Measurements from ENCODE around the gene SCAMP5.

Gene SCAMP5

DNA sequence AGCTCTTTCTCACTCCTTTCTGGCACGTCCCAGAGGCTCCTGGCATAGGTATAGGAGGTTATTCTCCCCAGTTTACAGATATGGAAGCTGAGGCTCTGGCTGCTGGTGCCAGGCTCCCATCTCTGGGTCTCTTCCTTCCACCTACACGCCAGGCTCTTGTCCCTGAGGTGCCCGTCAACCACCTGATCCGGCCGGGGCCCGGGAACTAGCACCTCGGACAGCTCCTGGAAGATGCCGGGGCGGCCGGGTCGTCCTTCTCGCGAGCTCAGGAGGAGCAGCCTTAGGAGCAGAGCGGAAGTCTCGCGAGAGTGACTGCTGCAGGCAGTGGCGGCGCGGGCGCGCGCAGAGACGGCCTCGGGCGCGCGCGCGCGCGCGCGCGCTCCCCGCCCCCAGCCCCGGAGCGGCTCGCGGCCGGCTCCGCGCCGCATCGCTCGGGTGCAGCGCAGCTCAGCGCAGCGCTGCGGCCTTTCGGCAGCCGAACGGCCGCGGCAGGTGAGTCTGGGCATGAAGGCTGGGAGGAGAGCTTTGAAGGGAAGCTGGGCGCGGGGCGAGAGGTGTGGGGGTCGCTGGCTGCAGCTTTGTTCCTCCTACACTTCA lies at the start of gene SCAMP5:
TSS of gene SCAMP5 (plus strand) at position 382 of the 597 bp plus-strand sequence. CDS start 16,277 bp downstream, outside the sequence.
- peak; percentile 99 for DNase-seq (ENCODE audit: low spot score)

GRCh38 chr15:74950078-74950908 lies 45.1 kb upstream of the SCAMP5 start:
- peak; percentile 75 for DNase-seq (ENCODE audit: low spot score)

DNA sequence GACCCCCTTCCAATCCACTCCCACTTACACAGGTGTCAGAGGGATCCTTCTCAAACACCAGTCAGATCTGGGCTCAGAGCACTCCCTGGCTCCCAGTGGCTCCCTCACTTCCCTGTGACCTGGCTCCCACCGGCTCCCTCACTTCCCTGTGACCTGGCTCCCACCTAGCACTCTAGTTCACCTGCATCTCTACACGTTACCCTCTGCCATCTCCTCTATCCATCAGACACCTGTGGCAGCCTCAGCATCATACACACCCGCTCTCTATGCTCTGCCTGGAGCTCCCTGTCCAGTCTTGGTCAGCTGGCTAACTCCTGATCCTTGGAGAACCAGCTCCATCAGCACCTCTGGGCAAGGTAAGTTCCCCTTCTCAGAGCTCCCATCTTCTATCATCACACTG lies 44.4 kb upstream of the SCAMP5 start:
- DNase-seq (ENCODE audit: low spot score), result no peak

DNA sequence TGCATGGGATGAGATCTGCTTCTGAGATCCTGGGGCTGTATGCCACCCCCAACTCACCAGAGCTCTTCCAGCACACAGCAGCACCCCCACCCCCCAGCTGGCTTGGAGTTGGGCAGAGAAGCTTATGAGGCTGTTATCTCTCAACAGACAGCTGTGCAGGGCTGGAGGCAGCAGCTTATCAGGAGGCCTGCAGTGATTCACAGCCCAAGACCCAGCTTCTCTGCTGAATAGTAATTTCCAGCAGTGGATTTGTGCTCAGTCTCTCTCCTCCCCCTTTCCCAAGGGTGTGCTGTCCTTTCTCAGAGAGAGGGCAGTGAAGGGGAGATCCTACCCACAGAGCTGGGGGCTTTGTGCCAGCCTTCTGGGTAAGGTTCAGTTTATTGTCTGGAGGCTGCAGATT lies 40.8 kb upstream of the SCAMP5 start:
- DNase-seq (ENCODE audit: low spot score), result peak; percentile 48

GRCh38 chr15:74955017-74955416 lies 40.3 kb upstream of the SCAMP5 start:
- no peak for DNase-seq (ENCODE audit: low spot score)

GRCh38 chr15:74955796-74956647 lies 39.3 kb upstream of the SCAMP5 start:
- DNase-seq (ENCODE audit: low spot score), result no peak

- peak; percentile 79 for DNase-seq (ENCODE audit: low spot score)
These were observed 38.5 kb upstream of the SCAMP5 start, which contains the start of gene RPP25 for GRCh38 chr15:74956648-74957475. Gene RPP25 (minus strand): TSS chr15:74956772. CDS start chr15:74956583, 189 bp downstream.

DNA sequence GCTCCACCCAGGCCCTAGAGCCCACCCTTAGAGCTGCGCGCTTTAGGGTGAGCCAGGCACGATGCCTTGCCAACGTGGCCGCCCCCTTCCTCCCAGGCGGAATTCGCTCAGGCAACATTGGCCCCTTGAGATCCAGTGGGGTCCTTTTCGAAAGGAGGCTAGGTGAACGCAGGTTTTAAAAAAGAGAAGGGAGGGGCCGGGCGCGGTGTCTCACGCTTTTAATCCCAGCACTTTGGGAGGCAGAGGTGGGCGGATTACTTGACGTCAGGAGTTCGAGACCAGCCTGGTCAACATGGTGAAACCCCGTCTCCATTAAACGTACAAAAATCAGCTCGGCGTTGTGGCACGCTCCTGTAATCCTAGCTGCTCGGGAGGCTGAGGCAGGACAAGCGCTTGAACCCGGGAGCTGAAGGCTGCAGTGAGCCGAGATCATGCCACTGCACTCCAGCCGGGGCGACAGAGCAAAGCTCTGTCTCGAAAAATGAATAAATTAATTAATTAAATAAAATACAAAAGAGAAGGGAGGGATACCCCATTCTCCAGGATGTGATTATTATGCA lies 37.8 kb upstream of the SCAMP5 start:
- DNase-seq (ENCODE audit: low spot score), result no peak

DNA sequence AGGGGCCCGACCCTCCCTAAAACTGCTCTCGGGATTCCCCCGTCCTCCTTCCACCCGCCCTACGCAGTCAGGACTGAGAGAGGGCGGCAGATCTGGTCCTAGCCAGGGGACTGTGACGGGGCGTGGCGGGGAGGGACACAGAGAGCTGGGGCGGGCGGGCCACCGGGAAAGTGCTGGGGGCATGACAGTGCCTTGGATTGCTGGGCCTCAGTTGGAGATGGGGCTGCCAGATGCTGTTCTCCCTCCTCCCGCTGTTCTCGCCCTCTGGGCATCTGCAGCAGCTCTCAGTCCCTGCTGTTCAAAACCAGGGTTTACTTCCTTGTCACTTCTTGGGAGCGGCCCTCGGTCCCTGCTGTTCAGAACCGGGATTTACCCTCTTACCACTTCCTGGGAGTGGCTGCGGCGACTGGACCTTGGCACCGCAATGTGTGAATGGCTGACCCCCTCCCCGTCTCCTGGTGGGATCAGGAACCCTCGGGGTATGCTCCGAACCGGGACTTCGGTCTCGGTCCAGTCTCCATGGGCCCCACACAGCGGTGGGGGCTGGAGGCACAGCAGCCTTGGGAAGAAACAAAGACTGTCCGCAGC lies 36.9 kb upstream of the SCAMP5 start:
- DNase-seq (ENCODE audit: low spot score), result peak; percentile 54

- DNase-seq (ENCODE audit: low spot score), result no peak
These were observed 36.3 kb upstream of the SCAMP5 start for GRCh38 chr15:74958908-74959585.

DNA sequence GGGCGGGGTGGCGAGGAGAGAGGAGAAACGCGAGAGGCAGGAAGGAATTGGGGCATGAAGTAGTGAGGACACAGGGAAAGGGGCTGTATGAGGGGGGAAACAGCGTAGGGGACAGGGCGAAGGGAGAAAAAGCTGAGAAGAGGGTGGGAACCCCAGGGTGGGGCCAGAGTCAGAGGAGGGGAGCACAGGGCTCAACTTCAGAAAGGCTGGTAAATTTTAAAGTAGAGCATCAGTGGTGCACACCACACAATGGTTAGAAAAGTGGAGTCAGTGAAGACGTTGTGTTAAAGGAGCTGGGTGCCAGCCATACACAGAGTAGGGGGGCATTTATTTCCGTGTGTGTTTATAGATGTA lies 35.8 kb upstream of the SCAMP5 start:
- DNase-seq (ENCODE audit: low spot score), result no peak

DNA sequence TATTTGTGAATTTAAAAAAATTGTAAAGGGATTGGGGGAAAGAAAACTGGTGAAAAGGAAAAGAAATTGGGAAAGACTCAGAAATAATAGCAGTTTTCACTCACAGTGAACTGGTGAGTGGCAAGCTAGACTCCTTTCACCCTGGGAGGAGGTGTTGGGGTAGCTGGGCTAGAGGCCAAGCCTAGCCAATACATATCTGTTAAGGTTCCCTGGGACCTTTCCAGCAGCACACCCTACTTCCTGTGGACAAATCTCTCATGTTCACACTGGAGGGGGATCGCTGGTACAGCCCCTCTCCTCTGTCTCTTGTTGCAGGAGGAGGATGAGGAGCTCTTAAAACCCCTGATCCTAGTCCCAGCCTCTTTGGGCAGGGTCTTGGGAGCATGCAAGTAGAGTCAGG lies 35.1 kb upstream of the SCAMP5 start:
- DNase-seq (ENCODE audit: low spot score), result no peak

GRCh38 chr15:74960995-74961588 lies 34.3 kb upstream of the SCAMP5 start:
- DNase-seq (ENCODE audit: low spot score), result no peak

GRCh38 chr15:74961616-74962015 lies 33.7 kb upstream of the SCAMP5 start:
- no peak for DNase-seq (ENCODE audit: low spot score)

DNA sequence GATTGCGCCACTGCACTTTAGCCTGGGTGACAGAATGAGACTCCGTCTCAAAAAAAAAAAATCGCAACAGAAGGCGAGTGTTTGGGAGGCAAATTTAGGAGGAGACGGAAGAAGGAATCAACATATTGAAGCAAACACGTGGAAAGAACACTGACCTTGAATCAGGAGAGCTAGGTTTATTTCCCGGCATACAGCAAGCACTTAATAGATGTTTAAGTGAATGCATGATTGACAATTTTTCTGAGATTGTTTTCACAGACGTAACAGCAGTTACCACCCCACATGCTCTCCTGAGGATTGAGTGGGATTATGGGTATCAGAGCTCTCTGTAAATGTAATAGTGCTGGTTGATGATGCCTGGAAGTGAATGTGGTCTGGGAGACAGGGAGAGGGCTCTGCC lies 33.1 kb upstream of the SCAMP5 start:
- DNase-seq (ENCODE audit: low spot score), result no peak

- no peak for DNase-seq (ENCODE audit: low spot score)
These were observed 32.7 kb upstream of the SCAMP5 start for GRCh38 chr15:74962671-74963070.

DNA sequence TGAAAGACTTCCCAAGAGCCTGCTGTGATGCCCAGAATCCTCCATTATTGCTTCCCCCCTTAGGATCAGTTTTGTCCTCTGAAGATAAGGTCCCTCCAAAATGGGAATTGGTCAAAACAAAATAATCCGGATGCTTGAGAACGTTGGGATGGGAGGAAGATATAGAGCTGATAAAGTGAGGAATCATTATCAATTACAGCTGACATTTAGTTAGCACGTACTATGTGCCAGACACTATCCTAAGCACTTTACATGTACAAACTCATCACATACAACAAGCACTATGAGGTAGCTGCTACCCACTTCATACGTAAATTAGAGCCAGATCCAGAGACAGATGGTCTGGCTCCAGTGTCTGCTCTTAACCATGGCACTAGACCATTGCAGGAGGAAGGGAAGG lies 32.1 kb upstream of the SCAMP5 start:
- no peak for DNase-seq (ENCODE audit: low spot score)

DNA sequence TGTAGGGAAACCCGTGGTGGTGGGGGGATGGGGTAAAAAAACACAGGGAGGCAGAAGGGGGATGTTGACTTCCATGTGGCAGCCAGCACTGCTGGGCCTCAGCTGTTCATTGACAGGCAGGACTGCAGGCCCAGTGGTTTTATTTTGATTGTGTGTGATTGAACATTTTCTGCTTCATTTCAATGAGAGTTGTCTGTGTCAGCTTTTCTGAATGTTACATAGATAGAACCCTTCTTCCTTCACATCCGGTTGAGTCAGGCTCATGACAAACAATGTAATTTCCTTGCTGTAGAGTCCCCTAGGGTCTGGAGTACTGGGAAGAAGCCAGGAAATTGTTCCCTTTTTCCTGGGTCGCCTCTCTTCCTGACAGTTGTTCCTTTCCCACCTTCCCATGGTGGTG lies 30.6 kb upstream of the SCAMP5 start:
- DNase-seq (ENCODE audit: low spot score), result no peak

DNA sequence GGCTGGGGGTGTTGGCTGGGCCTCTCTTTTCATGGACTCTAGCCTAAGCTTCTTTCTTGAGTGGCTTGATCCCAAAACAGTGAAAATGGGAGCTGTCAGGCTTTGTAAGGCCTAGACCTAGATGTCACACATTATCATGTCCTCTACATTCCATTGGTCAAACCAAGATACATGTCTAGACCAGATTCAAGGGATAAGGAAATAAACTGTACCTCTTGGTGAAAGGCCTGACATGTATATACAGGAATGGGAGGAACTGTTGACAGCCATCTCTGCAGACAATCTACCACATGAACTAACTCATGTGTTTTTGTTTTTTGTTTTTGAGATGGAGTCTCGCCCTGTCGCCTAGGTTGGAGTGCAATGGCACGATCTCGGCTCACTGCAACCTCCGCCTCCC lies 27.7 kb upstream of the SCAMP5 start:
- DNase-seq (ENCODE audit: low spot score), result no peak

GRCh38 chr15:74976159-74976558 lies 19.2 kb upstream of the SCAMP5 start:
- no peak for DNase-seq (ENCODE audit: low spot score)
